B cell (primary cell): ENCODE measurements around the gene HOPX.

Source experiments
- EZH2 ChIP-seq: IDR thresholded peaks from 2 replicates; pipeline ENCODE4 v1.6.1; 2012; ENCODE audit warnings: borderline replicate concordance, low read depth, mild to moderate bottlenecking, moderate library complexity, low read length; ENCODE audit not compliant: insufficient read depth, poor library complexity, severe bottlenecking
- TF ChIP-seq, protein P1 (sequence below): fragments of 200-600 bp; IDR thresholded peaks from one replicate; pipeline ENCODE4 v1.8.0; 2022; ENCODE audit warnings: antibody characterized with exemption, mild to moderate bottlenecking

DNA sequence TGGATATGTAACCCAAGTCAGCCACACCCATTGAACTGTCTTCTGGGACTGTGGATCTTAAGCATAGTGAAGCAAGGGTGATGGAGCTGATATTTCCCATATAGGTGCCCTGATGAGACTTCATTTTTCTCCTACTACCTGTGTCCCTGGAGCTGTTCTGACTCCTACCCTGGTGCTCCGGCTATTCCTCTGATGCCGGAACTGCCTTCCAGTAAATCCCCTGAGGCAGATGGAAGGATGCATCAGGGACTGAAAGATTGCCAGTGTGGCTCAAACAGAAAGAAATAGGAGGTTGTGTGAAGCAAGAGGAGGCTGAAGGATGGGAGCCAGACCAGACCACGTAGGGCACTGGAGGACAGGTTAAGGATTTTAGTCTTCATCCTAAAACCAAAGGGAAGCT, 74.7 kb downstream of the HOPX start:
- TF ChIP-seq, protein P1, sequence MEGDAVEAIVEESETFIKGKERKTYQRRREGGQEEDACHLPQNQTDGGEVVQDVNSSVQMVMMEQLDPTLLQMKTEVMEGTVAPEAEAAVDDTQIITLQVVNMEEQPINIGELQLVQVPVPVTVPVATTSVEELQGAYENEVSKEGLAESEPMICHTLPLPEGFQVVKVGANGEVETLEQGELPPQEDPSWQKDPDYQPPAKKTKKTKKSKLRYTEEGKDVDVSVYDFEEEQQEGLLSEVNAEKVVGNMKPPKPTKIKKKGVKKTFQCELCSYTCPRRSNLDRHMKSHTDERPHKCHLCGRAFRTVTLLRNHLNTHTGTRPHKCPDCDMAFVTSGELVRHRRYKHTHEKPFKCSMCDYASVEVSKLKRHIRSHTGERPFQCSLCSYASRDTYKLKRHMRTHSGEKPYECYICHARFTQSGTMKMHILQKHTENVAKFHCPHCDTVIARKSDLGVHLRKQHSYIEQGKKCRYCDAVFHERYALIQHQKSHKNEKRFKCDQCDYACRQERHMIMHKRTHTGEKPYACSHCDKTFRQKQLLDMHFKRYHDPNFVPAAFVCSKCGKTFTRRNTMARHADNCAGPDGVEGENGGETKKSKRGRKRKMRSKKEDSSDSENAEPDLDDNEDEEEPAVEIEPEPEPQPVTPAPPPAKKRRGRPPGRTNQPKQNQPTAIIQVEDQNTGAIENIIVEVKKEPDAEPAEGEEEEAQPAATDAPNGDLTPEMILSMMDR, result no peak
- TF ChIP-seq EZH2, result no peak
